T-helper 1 cell (primary cell): Measurements from ENCODE around the gene RIT2.

Experiments
- DNase-seq, 5 donors: peaks; one replicate each; pipeline ENCODE4 v3.0.0-alpha.2; 2012 to 2020

RIT2 gene

DNA sequence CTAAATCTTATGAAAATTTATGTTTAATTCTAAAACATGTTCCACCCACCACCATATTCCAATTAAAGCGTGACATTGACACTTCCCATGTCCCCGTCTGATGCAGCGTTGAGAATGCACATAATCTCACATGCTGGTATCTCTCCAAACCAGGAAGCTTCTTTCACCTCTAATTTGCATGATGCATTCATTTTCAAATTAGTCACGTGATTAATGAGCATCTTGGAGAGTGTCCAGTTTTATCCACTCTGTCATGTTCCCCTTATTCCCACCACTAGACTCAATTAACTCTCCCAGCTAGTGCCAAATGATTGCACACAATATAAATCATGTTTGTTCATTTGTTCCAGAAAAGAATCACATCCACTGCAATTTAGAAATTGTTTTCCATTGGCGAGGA lies 105.8 kb downstream of the RIT2 start:
- no peak for DNase-seq

DNA sequence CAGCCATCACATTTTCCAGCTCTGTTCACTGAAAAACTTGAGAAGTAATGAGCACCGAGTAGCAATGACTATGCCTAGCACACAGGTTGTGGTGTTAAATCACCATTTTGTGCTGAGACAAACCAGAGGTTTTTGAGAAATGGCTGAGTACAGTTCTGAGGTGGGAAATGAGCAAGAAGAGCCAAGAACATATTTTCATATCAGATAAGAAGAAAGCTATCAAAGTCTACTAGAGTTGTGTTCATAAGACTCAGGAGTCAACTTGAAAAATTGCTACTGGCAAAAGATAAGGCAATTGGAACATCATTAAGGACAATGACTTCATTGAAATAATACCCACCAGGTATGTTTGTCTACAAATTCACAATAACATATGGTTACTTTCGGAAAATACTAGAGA lies 108.1 kb downstream of the RIT2 start:
- DNase-seq = no peak

DNA sequence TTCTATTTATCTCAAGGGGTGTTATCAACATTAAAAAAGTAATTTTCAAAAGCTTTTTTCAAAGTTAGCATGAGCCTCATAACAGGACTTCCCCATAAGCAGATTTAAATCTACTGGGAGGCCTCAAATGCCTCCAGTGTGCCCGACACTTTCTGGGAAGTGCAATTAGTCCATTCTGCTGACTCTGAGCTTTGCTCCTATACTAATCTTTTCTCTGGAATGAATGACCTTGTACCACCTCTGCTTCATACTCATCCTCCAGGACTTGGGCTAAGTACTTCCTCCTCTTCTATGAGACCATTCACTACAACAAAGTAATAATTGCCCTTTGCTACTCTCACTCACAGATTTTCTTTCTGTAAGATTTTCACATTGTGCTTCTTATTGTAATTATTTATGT lies 111.1 kb downstream of the RIT2 start:
- no peak for DNase-seq

DNA sequence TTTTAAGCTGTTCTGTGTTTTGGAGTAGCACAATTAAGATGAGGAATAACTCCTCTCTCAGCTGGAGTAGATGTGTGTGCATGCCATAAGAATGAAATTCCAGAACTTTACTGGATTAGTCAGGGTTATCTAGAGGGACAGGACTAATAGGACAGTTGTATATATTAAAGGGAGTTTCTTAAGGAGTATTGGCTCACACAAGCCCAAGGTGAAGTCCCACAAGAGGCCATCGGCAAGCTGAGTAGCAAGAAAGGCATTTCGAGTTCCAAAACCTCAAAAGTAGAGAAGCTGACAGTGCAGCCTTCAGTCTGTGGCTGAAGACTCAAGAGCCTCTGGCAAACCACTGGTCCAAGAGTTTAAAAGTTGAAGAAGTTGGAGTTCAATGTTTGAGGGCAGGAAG lies 113.7 kb downstream of the RIT2 start:
- DNase-seq = no peak

DNA sequence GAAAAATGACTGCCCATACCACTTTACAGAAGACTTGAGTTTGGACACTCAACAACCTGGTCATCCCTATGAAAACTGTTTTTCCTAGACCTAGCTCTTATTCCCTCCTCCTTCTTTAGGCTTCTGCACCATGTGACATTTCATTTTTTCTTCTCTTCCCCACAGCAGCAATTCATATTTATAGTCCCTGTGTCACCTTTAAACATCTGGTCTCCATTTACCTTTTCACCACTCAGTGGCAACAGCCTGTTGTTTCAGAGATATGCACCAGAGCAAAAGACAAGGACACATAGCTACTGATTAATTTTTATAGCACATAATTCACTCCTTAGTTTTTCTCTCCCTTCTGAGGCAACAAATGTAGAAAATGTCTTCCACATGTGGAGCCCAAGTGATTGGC lies 118.7 kb downstream of the RIT2 start:
- DNase-seq = no peak

DNA sequence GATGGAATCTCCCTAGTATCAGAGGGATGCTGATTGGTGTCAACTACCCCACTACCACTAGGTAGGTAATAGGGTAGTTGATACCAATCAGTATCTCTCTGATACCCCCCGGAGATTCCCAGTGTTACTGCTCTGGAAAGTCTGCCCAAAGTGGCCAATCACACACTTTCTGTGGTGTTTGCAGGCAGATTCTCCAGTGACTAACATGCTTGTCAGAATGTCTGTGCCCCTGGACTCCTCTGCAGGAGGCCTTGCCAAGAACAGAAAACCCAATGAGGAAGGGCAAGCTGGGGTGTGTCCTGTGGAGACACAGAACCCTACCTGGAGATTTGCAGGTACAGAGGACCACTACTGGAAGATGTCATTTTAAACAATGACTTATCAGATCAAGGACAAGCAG lies 135.1 kb downstream of the RIT2 start:
- no peak for DNase-seq

DNA sequence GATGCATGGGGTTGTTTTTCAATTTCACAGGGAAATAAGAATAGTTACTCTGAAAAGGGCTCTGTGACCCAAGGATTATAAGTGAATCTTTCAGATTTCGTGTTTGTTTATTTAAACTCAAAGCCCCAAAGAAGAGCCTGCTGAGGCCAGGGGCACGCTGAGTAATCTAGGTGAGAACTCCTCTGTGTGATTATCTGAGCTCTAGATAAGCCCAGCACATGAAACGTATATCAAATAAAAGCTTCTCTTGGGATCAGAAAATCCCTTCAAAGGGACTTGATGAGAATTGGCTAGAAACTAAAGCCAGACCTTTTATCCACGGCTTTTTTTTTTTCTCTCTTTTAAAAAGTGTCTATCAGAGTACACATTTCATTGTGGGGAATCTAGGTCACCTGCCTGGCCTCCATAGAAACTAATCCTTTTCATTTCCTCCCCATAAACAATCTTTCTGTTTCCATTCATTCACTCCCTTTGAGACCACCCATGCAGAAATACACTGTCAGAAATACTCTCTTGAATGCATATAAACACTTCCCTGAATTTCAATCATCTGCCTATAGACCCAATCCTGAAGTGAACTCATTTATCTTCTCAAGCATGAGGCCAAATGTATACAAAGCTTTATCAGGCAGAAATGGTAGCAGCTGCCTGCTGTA lies 137.4 kb downstream of the RIT2 start:
- DNase-seq = no peak

DNA sequence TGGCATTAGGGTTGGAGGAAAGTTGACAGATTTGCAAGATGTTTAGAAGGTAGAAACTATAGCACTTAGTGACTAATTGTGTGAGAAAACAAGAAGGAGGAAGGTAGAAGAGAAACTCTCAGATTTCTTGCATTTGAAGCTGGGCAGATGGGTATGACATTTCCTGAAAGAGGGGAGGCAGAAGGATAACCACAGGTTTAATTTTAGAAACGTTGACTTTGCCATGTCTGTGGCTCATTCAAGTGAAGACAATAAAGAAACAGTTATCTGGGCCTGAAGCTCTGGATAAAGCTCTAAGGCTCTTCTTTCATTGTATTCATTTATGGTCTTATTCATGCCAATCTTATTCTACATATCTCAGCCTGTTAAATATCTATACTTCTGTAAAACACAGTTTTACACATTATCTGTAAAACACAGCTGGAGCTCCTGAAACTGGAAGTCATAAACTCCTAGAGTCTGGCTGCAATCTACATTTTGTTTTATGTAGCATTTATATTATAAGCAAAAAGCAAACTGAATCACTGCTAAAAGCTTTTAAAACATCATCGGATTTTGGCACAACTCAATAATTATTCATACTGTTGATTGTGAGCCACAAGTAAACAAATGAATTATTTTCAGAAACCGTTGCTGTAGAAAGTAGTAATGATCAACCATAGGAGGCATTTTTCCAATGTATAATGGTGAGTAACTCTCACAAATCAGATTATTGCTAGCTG lies 138.5 kb downstream of the RIT2 start:
- no peak for DNase-seq

DNA sequence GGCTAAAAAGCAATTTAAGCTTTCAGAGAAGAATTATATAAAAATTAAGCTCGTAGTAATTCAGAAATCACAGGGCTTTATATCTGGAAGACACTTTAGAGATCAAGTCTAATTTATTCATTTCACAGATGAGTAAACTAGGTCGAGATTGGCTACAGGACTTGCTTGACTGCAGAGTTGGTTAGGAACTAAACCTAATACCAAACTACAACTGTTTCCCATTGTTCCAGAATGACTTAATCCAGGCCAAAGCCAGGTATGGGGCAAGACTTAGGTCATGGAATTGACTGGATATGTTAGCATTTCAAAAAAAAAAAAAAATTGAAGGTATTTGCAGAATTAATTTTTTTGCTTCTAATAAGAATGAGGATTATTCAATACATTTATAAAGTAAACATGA lies 146.1 kb downstream of the RIT2 start:
- DNase-seq = no peak

DNA sequence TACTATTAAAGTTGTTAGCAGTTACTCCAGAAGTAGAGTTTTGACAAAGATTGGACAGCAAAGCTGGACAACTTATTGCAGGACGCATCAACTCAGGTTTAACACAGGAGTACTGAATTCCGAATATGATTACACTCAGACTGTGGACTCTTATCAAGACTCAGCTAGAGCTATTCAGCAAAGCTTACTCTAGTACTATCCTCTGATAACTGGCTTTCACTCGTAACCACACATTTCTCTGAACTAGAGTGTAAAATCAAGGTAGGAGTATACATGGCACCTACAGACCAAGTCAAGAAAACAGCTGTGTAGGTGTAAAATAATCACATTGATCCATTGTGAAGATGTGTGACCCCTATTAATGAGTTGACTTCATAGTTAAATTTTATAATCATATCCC lies 154.2 kb downstream of the RIT2 start:
- DNase-seq = no peak

DNA sequence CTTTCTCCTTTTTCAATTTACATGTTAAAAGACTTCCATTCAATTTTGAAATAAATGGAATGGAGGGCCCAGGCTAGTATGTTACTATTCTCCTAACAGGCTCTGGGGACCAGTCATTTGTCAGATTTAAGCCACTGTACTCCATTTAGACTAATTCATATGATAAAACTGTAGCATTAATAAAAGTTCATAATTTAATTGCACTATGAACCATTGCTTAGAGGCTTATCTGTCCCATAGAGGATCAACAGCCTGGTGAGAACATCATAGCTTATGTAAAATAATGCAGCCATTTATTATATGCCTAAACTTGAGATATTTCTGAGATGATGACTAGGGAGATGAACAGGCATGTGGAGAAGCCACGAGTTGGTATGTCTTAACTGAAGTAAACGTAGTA lies 156.0 kb downstream of the RIT2 start:
- DNase-seq = no peak

DNA sequence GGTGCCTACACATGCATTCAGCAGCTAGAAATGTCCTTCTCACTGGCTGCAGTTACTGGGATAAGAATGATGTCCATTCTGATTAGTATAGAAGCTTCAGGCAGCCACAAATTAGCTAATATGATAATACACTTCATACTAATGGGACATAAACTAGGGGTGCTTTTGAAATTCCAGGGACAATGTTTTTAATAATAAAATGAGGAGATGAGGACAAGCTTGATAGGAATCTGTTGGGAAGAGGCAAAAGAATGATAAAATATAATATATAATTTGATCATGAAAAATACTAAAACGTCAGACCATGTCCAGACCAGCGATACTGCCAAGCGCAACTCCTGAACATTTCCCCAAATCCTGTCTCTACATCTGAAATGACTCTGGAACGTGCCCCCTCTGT lies 157.1 kb downstream of the RIT2 start:
- no peak for DNase-seq

DNA sequence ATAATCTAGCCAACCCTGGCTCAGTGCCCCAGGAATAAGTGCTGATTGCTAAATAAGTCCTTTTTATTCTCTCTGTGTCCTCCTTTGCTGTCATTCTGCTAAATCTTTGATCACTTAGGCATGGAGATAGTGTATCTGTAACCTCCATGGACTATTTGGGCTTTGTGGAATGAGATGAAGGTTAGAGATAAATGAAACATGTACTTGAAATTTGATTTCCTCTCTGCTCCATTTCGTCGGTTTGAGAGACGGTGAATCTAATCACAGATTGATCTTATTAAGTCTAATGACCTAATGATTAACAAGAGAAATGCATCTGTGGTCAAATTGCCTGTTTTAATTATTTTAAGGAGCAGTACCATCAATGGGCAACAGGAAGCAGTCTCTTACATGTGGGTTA lies 159.2 kb downstream of the RIT2 start:
- no peak for DNase-seq

DNA sequence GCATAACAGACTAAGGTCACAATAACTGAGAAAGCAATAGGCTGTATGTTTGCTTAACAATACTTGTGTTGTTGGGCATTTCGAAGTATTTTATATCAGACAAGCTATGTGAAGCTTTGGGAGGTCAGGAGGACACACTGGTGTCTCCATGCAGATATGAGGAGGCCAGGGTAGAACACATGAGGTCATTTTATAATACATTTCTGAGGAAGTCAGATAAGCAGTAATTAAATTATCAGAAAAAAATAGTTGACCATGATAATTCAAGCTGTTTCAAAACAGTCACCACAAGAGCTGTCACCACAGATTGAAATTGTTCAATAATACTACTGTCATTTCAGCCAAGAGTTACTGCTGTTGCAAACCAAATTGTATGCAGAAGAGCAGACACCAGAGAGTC lies 160.6 kb downstream of the RIT2 start:
- no peak for DNase-seq

DNA sequence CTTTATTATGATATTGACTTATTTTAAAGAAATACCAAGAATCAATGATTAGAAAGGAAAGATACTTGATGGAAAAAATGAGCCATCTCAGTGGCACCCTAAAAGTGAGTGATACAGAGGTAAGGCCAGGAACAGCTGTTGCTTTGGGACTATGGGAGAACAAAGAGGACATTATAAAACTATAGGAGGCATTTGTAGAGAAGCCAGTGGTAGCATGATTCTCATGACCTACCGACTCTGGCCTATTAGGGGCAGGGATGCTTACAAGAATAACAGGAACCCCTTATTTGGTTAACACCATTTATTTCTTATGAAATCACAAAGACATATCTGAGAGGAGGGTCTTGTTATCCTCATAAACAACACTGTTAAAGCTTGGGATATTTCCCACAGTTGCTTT lies 162.2 kb downstream of the RIT2 start:
- DNase-seq = no peak

DNA sequence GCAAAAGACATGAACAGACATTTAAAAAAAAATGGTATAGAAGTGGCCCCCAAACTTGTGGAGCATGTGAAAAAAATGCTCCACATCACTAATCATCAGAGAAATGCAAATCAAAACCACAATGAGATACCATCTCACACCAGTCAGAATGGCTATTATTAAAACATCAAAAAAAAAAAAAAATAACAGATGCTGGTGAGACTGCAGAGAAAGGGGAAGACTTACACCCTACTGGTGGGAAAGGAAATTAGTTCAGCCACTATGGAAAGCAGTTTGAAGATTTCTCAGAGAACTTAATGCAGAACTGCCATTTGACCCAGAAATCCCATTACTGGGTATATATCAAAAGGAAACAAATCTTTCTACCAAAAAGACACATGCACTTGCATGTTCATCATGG lies 164.8 kb downstream of the RIT2 start:
- no peak for DNase-seq

DNA sequence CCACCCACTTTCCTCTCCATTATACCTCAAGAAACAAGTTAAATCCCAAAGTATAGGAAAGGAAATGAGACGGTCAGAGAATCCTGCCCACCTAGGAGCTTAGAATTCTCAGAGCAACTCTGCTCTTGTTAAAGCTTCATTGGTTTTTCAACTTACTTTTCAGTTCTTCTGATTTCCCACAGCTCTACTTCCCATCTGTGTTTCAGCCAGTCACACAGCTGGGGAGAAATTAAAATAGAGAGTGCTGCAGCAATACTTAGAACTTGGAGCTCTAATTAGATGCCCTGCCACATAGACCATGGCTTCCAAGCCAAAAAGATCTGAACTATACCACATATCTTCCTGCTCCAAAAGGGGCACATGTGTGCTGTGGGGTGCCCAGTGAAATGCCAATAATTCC lies 166.7 kb downstream of the RIT2 start:
- no peak for DNase-seq

DNA sequence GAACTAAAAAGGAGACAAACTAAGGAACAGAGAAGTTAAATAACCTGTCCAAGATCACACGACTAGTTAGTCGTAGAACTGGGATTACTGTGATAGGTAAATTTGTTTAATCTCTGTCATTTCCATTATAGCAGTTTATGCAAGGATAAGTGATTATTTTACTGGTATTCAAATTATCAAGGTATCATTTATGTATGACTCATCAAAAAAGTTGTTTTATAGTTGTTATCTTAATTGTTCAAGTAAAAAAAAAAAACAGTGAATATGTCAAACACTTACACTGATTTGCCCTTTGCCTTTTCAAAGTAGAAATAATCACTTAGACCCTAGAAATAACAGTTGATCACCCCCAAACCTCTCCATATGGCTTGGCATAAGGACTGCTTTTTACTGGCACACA lies 173.6 kb downstream of the RIT2 start:
- no peak for DNase-seq

DNA sequence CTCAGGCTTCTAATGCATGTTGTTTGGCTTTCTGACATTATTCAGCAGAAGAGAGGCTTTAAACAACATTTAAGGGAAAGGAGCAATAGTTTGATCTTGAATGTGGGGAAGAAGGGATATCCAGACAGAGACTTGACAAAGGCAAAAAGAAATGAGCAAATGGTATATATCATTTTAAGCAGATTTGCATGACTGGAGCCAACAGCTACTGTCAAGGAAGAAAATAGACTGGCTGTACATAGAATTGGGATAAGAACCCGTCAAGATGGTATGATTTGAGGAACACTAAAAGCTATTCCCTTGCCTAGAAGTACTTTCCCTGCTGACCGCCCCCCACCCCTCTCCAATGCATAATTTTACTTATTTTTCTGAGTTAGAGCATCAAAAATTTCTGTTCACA lies 174.5 kb downstream of the RIT2 start:
- no peak for DNase-seq

DNA sequence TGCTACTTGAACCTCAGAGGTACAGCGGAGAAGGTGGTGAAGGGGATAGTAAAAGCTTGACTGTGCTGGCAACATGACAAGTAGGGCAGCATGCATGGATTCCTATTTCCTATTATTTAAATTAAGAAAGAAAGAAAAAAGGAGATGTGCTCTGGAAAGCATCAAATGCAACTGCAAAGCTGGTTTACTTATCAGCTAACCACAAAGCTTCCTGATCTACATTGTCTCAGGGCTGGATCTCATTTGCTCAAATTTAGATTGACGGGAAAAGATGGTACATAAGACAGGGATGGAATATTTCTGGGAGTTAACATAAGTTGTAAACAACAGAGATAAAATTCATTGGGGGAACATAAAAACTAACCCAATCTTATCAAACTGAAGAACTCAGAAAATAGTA lies 178.0 kb downstream of the RIT2 start:
- DNase-seq = no peak

DNA sequence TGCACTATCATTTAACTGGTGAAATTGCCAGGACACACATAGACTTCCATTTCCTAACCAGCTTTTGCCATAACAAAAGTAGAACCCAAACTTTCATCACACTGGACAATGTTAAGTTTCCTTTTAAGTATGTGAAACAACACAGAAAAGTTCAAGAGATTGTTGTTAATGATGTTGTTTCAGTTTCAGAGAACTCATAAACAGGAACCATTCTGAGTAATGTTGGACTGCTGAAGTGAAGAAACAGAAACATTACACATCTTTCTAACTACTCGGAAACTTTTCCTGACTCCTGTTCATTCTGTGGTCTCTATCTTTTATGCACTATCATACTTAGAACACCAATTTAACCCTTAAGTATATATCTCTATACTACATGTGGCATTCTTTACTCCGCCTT lies 179.2 kb downstream of the RIT2 start:
- DNase-seq = no peak

DNA sequence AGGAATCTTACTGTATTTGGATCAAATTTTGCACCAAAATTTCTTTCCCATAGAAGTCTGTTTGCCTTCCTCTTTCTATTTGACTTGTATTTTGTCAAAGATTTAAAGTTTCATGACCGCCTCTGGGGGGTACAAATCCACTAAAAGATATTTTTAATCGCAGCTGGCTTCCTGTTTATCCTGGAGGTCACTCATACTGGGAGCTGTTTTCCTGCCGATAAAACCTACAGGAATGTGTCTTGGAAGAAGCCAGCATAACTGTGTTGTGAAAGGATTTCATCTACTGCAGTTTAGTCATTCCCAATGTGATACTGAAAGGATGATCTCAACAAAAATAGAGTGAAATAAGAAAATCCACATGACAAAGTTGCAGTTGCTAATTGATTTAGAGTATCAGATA lies 184.0 kb downstream of the RIT2 start:
- DNase-seq = no peak

DNA sequence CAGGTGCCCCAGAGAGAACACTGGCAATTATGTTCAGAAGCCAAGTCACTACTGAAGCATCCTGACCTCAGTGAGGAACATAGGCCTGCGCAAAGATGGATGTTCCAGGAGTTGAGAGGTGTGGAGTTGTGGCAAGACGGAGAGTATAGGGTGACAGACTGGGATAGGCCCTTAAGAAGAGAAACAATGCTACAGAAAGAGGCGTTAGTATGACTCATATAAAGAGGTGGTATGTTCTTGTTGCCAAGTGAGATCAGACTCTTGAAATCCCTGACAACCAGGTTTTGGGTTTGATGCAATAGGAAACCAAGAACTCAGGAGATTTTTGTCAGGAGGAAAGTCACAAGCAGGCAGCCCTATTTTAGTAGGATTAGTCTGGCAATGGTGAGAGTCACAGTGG lies 185.6 kb downstream of the RIT2 start:
- no peak for DNase-seq

DNA sequence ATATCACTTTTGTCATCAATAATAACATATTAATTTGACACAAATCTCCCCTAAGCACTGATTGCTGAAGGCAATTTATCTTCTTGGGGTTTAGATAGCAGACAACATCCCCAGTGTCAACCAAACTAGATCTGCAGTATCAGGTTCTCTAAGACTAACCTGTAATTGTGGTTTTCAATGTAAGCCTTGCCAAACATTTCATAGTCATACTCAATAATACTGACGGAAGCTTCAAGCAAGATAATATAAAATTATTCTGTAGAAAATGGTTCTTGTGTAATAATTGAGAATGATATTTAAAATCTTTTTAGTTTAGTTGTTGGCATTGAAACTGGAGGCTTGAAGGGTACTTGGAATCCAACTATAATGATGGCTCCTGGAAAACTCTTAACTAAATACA lies 186.3 kb downstream of the RIT2 start:
- no peak for DNase-seq

DNA sequence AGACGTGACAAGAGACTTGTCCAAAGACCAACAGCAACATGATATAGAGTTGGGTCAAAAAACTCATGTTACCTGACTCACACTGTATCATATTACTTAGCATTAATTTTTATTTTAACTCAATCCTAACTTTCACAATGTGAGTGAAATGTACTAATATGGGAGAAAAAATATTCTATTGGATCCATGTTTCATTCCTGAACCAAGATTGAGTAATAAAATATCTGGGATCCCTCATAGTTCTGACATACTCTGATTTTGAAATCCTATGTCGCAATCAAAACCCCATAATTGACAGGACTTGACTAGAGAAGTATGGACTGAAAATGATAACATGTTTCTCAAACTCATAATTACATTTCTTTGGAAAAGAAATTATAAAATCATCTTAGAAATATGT lies 190.4 kb downstream of the RIT2 start:
- no peak for DNase-seq
